Measurements from ENCODE around the gene MICALL2.

The MICALL2 gene

GRCh38 chr7:1402791-1403637 lies 56.3 kb downstream of the MICALL2 start:
- CTCF ChIA-PET, result interaction anchor here (1.0 to 2.5 kb wide), 3 partner anchors 177 to 220 kb away, joined by 3 to 8 read pairs (median 5); no protein-coding TSS in a partner anchor
- no peaks in the 10 kb centered on the region for H3K9me3 ChIP-seq (ENCODE audit: control insufficient read depth, insufficient read depth, low read depth, low read length)
- POLR2A ChIA-PET, result interaction anchor here (0.6 to 1.0 kb wide), 3 partner anchors 21 to 586 kb away, joined by 3 to 5 read pairs (median 3); no protein-coding TSS in a partner anchor
- TF ChIP-seq ZFP3 (tag by site-specific recombination; IDR thresholded peaks at IDR 0.05; ENCODE audit: low read depth), result 0 out of 2 replicates have a peak, but pooled peaks have one; percentile 43
- no peak for TF ChIP-seq ZNF449 (tag by site-specific recombination; IDR thresholded peaks at IDR 0.05)
- no peak for TF ChIP-seq ZNF621 (tag by site-specific recombination; IDR thresholded peaks at IDR 0.05)
- H3K4me1 ChIP-seq (ENCODE audit: control insufficient read depth, insufficient read depth, low read length), result peaks cover 6% of the 10 kb centered on the region
- no peak overlapping the region for H3K4me3 ChIP-seq (ENCODE audit: low read depth, low read length)
- H3K27ac ChIP-seq (ENCODE audit: extremely low read depth, low read depth, low read length), result no peak overlapping the region
- no peaks in the 10 kb centered on the region for H3K36me3 ChIP-seq (ENCODE audit: control insufficient read depth in 2 of 2, insufficient read depth in 1 of 2, low read length in 2 of 2)

GRCh38 chr7:1402110-1402790 lies 57.0 kb downstream of the MICALL2 start:
- Histone ChIP-seq H3K27ac (ENCODE audit: extremely low read depth, low read depth, low read length) (no peak overlapping the region), H3K4me1 (ENCODE audit: control insufficient read depth, insufficient read depth, low read length) (peaks cover 6% of the 10 kb centered on the region), H3K9me3 (ENCODE audit: control insufficient read depth, insufficient read depth, low read depth, low read length) (no peaks in the 10 kb centered on the region), H3K36me3 (ENCODE audit: control insufficient read depth in 2 of 2, insufficient read depth in 1 of 2, low read length in 2 of 2) (no peaks in the 10 kb centered on the region), H3K4me3 (ENCODE audit: low read depth, low read length) (no peak overlapping the region)
- CTCF ChIA-PET, result interaction anchor here (1.0 kb wide), 2 partner anchors 11 to 209 kb away, joined by 3 to 4 read pairs; no protein-coding TSS in a partner anchor
- POLR2A ChIA-PET, result no interaction called here
- TF ChIP-seq TRIM28 (IDR thresholded peaks at IDR 0.05; ENCODE audit: borderline replicate concordance, low read length) (peak; percentile 78; the same call in 1 of the 2 replicates), ZNF280D (tag by site-specific recombination; IDR thresholded peaks at IDR 0.05) (0 out of 2 replicates have a peak, but pooled peaks have one; percentile 45), RBAK (tag by site-specific recombination; IDR thresholded peaks at IDR 0.05) (peak; percentile 42; the same call in 1 of the 2 replicates), ZBTB8A (tag by site-specific recombination; IDR thresholded peaks at IDR 0.05) (no peak), ZEB2 (tag by site-specific recombination; IDR thresholded peaks at IDR 0.05) (no peak), ZBTB49 (tag by site-specific recombination; IDR thresholded peaks at IDR 0.05; ENCODE audit: low read depth) (no peak)

GRCh38 chr7:1401011-1401410 lies 58.3 kb downstream of the MICALL2 start:
- no peaks in the 10 kb centered on the region for H3K9me3 ChIP-seq (ENCODE audit: control insufficient read depth, insufficient read depth, low read depth, low read length)
- H3K4me3 ChIP-seq (ENCODE audit: low read depth, low read length), result no peak overlapping the region
- H3K36me3 ChIP-seq (ENCODE audit: control insufficient read depth in 2 of 2, insufficient read depth in 1 of 2, low read length in 2 of 2), result no peaks in the 10 kb centered on the region
- H3K27ac ChIP-seq (ENCODE audit: extremely low read depth, low read depth, low read length), result no peak overlapping the region
- ChIA-PET CTCF (no interaction called here), POLR2A (no interaction called here)
- peaks cover 6% of the 10 kb centered on the region for H3K4me1 ChIP-seq (ENCODE audit: control insufficient read depth, insufficient read depth, low read length)
- TF ChIP-seq INSM2 (tag by site-specific recombination; IDR thresholded peaks at IDR 0.05) (no peak), GLI2 (tag by site-specific recombination; IDR thresholded peaks at IDR 0.05; ENCODE audit: borderline replicate concordance, low read depth) (no peak), GLI4 (tag by site-specific recombination; IDR thresholded peaks at IDR 0.05) (no peak), ZNF362 (tag by site-specific recombination; IDR thresholded peaks at IDR 0.05) (no peak), ZBTB7A (tag by site-specific recombination; IDR thresholded peaks at IDR 0.05; ENCODE audit: low read depth) (no peak), ZNF837 (tag by site-specific recombination; IDR thresholded peaks at IDR 0.05) (no peak), ZBTB26 (tag by site-specific recombination; optimal IDR thresholded peaks at IDR 0.05) (no peak), KLF7 (tag by site-specific recombination; IDR thresholded peaks at IDR 0.05; ENCODE audit: borderline replicate concordance) (no peak)

Data from HEK293 (cell line).